ENCODE results near the gene EXPH5.

Gene EXPH5

DNA sequence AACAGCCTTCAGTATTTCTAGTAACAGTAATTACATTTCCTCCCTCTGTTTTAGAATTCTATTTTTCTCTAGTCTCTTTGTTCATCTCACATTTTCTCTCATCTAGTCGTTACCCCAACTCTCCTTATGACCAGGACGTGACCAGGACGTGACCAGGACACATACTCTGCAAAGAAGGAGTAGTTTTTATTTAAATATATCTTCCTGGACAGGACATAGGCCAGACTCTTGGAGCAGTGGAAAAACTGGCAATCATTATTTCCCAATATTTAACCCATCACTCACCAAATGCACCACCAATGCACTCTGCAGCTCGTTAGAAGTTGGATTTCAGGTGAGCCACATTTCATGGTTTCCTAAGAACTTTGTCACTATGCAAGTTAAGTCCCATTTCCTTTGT is 55.1 kb downstream of the EXPH5 start:
- no peak for FAIRE-seq
- no peak for TF ChIP-seq POLR2A (IDR thresholded peaks at IDR 0.05; ENCODE audit: low read depth, low read length)
- no peak for DNase-seq (ENCODE audit: insufficient read length, low spot score)

GRCh38 chr11:108538022-108538424 is 55.5 kb downstream of the EXPH5 start:
- DNase-seq (ENCODE audit: insufficient read length, low spot score) = no peak
- no peak for TF ChIP-seq POLR2A (IDR thresholded peaks at IDR 0.05; ENCODE audit: low read depth, low read length)
- FAIRE-seq = no peak

GRCh38 chr11:108536783-108537182 is 56.8 kb downstream of the EXPH5 start:
- no peak for TF ChIP-seq POLR2A (IDR thresholded peaks at IDR 0.05; ENCODE audit: low read depth, low read length)
- FAIRE-seq (peak; percentile 30), DNase-seq (ENCODE audit: insufficient read length, low spot score) (no peak)

GRCh38 chr11:108535384-108535955 is 58.1 kb downstream of the EXPH5 start:
- FAIRE-seq (no peak), DNase-seq (ENCODE audit: insufficient read length, low spot score) (no peak)
- TF ChIP-seq POLR2A (IDR thresholded peaks at IDR 0.05; ENCODE audit: low read depth, low read length) = no peak

- TF ChIP-seq POLR2A (IDR thresholded peaks at IDR 0.05; ENCODE audit: low read depth, low read length) = no peak
- DNase-seq (ENCODE audit: insufficient read length, low spot score) (no peak), FAIRE-seq (no peak)
Observed at GRCh38 chr11:108534274-108534882, 59.2 kb downstream of the EXPH5 start.

- TF ChIP-seq POLR2A (IDR thresholded peaks at IDR 0.05; ENCODE audit: low read depth, low read length) = no peak
- FAIRE-seq (no peak), DNase-seq (ENCODE audit: insufficient read length, low spot score) (no peak)
Observed at GRCh38 chr11:108530426-108530825, 63.1 kb downstream of the EXPH5 start.

GRCh38 chr11:108527382-108527781 is 66.2 kb downstream of the EXPH5 start:
- DNase-seq (ENCODE audit: insufficient read length, low spot score) (no peak), FAIRE-seq (no peak)
- no peak for TF ChIP-seq POLR2A (IDR thresholded peaks at IDR 0.05; ENCODE audit: low read depth, low read length)

DNA sequence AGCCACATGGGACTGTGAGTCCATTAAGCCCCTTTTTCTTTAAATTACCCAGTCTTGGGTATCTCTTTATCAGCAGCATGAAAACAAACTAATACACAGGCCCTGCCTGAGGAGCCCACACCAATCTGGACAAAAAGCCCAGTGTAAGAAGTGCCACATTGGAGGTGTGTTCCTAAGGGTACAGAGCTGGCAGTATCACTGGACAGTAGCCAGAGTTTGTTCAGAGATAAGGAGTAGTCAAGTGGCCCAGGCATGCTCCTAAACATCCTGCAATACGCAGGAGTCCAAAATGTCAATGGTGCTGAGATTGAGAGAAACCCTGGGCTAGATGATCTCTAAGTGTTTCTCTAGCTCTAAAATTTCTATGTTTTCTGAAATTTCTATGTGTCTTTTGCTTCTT is 68.4 kb downstream of the EXPH5 start:
- FAIRE-seq = no peak
- no peak for TF ChIP-seq POLR2A (IDR thresholded peaks at IDR 0.05; ENCODE audit: low read depth, low read length)

GRCh38 chr11:108524422-108524821 is 69.1 kb downstream of the EXPH5 start:
- no peak for TF ChIP-seq POLR2A (IDR thresholded peaks at IDR 0.05; ENCODE audit: low read depth, low read length)
- no peak for FAIRE-seq
- no peak for DNase-seq (ENCODE audit: insufficient read length, low spot score)

More for the DNA sequence above, 68.4 kb downstream of the EXPH5 start:
- DNase-seq (ENCODE audit: insufficient read length, low spot score) = no peak

DNA sequence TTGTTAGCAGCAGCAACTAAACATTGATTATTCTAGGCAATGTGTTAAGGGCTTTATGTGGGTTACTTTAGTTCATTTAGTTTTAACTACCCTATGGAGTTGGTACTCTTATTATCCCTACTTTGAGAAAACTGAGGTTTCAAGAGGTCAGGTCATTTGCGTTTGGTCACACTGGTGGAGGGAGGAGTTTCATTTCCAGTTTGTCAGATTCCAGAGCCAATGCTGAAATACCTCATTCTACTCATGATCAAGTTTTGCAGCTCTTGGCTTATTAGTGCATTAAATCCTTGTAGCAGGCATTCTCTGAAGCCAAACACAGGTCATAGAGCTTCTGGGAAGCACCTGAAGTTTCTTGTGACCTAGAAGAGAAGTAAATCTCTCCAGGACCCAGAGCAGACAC is 71.2 kb downstream of the EXPH5 start:
- DNase-seq (ENCODE audit: insufficient read length, low spot score) (no peak), FAIRE-seq (no peak)
- no peak for TF ChIP-seq POLR2A (IDR thresholded peaks at IDR 0.05; ENCODE audit: low read depth, low read length)

- FAIRE-seq = no peak
- no peak for TF ChIP-seq POLR2A (IDR thresholded peaks at IDR 0.05; ENCODE audit: low read depth, low read length)
- no peak for DNase-seq (ENCODE audit: insufficient read length, low spot score)
Observed at GRCh38 chr11:108518581-108518980, 75.0 kb downstream of the EXPH5 start.

DNA sequence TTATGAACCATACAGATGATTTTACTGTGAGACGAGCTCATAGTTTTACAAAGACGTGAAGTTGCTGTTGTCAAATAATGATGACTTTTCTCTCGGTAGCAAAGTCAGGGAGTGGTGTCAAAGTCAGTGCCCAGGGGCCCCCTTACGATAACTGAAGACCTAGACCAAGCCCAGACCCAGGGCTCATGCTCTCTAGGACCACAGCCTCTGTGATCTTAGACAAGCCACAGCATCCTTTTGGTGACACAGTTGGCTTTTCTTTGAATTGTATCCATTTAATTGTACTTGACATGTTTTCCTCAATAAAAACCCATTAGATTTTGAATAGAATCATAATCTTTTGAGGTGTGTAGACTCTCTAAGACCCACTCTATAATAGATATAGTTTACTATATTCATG is 77.4 kb downstream of the EXPH5 start:
- FAIRE-seq (no peak), DNase-seq (ENCODE audit: insufficient read length, low spot score) (no peak)
- no peak for TF ChIP-seq POLR2A (IDR thresholded peaks at IDR 0.05; ENCODE audit: low read depth, low read length)

GRCh38 chr11:108512708-108513107 is 80.9 kb downstream of the EXPH5 start:
- FAIRE-seq (no peak), DNase-seq (ENCODE audit: insufficient read length, low spot score) (no peak)
- TF ChIP-seq POLR2A (IDR thresholded peaks at IDR 0.05; ENCODE audit: low read depth, low read length) = no peak

DNA sequence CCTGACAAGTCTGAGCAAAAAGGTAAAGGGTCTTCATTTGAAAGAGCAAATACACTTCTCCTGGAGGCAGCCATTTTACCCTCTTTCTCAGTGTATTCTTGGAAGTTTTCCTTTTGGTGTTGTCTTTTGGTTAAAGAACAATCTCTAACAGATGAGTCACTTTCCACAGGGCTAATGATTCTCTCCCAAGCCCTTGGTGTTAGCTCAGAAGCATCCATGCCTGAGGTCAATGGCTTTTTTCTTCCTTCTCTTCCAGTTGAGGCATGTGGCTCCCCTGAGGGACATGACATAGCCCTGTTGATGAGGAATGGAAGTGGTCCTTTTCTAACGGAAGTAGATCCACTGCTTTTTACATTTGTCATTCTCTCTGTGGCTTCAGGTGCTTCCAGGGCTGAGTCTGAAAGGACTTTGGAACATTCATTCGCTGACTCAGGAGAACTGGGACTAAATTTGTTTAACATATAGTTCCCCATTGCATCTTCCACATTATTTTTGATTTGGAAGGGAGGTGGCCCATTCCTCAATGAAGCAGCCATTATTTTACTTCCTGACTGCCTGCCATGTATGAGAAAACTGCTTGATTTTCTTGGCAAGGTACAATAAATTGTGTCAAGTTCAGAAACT is 81.6 kb downstream of the EXPH5 start:
- DNase-seq (ENCODE audit: insufficient read length, low spot score) (no peak), FAIRE-seq (peak; percentile 52)
- TF ChIP-seq POLR2A (IDR thresholded peaks at IDR 0.05; ENCODE audit: low read depth, low read length) = no peak

Measured in H54 (cell line).